H1 (cell line): Measurements from ENCODE around the gene CRYBA4. TPM values are rescaled to one million over a fixed set of nuclear protein-coding genes. Genes with fewer than 3 reads are reported as not detected.

Experiments
- CTCF ChIA-PET: fragments of 300-600 bp; sonication (Branson Sonifier 250); formaldehyde crosslinking; loops from one replicate; lab custom pipeline; 2021; ENCODE audit not compliant: partially characterized antibody; lab: Charles Lee
- POLR2A ChIA-PET: fragments of 300-600 bp; sonication (Branson Sonifier 250); formaldehyde crosslinking; loops from one replicate; lab custom pipeline; 2021; ENCODE audit warnings: inconsistent platforms; ENCODE audit not compliant: partially characterized antibody; lab: Charles Lee
- DNase-seq, 2 experiments: peaks; one replicate each; pipeline versions ENCODE4 v3.0.0 to v3.0.0-alpha.2; 2010 to 2022; ENCODE audit warnings: low spot score in 2 of 2, low read depth in 1 of 2, mixed read lengths in 1 of 2
- FAIRE-seq: peaks from 2 replicates; lab custom pipeline; 2011; peaks lifted over from hg19 to GRCh38; lab: Jason Lieb, UNC
- H2AFZ ChIP-seq: 2 replicates; pipeline ENCODE4 v1.8.1; 2012; ENCODE audit warnings: low read length, inconsistent platforms
- H2AK5ac ChIP-seq: 2 replicates; pipeline ENCODE4 v1.6.1; 2013; ENCODE audit warnings: low read depth, low read length
- H2BK120ac ChIP-seq: replicated peaks from 2 replicates; pipeline ENCODE3; 2013; ENCODE audit warnings: low read depth, low read length, inconsistent platforms
- H2BK12ac ChIP-seq: 2 replicates; pipeline ENCODE4 v1.6.1; 2013; ENCODE audit warnings: low read depth, low read length
- H2BK15ac ChIP-seq: 2 replicates; pipeline ENCODE4 v1.6.1; 2013; ENCODE audit warnings: low read length
- H2BK20ac ChIP-seq: 2 replicates; pipeline ENCODE4 v1.6.1; 2013; ENCODE audit warnings: low read length
- H2BK5ac ChIP-seq: 2 replicates; pipeline ENCODE4 v1.6.1; 2013; ENCODE audit warnings: low read depth, low read length
- H3K14ac ChIP-seq: 2 replicates; pipeline ENCODE4 v1.6.1; 2013; ENCODE audit warnings: inconsistent platforms; ENCODE audit not compliant: insufficient read length
- H3K18ac ChIP-seq: 2 replicates; pipeline ENCODE4 v1.6.1; 2013; ENCODE audit warnings: low read length; ENCODE audit errors: extremely low read depth
- H3K23ac ChIP-seq: 2 replicates; pipeline ENCODE4 v1.6.1; 2013; ENCODE audit warnings: inconsistent platforms; ENCODE audit not compliant: insufficient read length
- H3K23me2 ChIP-seq: 2 replicates; pipeline ENCODE4 v1.6.1; 2013; ENCODE audit warnings: low read depth, low read length
- H3K27ac ChIP-seq: 2 replicates; pipeline ENCODE4 v1.6.1; 2011; ENCODE audit warnings: low read depth, low read length, inconsistent platforms
- H3K27me3 ChIP-seq, 4 experiments: replicated peaks in 1 of 4; 1 replicate in 1 of 4; 2 replicates in 3 of 4; pipeline versions ENCODE4 v1.6.1 to v1.8.1; 2011 to 2013; ENCODE audit warnings: low read length in 3 of 4, mild to moderate bottlenecking in 3 of 4, inconsistent platforms in 2 of 4, mixed read lengths in 2 of 4, moderate library complexity in 1 of 4; ENCODE audit not compliant: control insufficient read depth in 3 of 4, insufficient read depth in 3 of 4; ENCODE audit errors: extremely low read depth in 1 of 4
- H3K36me3 ChIP-seq, 4 experiments: 2 replicates each; pipeline versions ENCODE4 v1.6.1 to v1.8.1; 2011 to 2013; ENCODE audit warnings: mild to moderate bottlenecking in 4 of 4, low read length in 3 of 4, moderate library complexity in 2 of 4, control low read depth in 1 of 4, inconsistent platforms in 1 of 4; ENCODE audit not compliant: insufficient read depth in 4 of 4, control insufficient read depth in 2 of 4
- H3K4ac ChIP-seq: replicated peaks from 2 replicates; pipeline ENCODE3; 2013; ENCODE audit warnings: low read length, low read depth, mixed read lengths, inconsistent platforms; ENCODE audit not compliant: insufficient read length
- H3K4me1 ChIP-seq, 4 experiments: replicated peaks in 1 of 4; 1 replicate in 1 of 4; 2 replicates in 3 of 4; pipeline versions ENCODE4 v1.6.1 to v1.8.1; 2011 to 2013; ENCODE audit warnings: low read length in 3 of 4, inconsistent platforms in 2 of 4, mixed read lengths in 1 of 4; ENCODE audit not compliant: insufficient read depth in 4 of 4, control insufficient read depth in 3 of 4
- H3K4me2 ChIP-seq, 2 experiments: 2 replicates each; pipeline versions ENCODE4 v1.6.1 to v1.8.1; 2011 to 2013; ENCODE audit warnings: low read depth in 2 of 2, low read length in 2 of 2, control low read depth in 1 of 2, inconsistent platforms in 1 of 2, mild to moderate bottlenecking in 1 of 2; ENCODE audit not compliant: insufficient read depth in 1 of 2
- H3K4me3 ChIP-seq, 4 experiments: fragments of 200-600, 300-600 bp in 1 of 4; sonication (generic), shearing (Covaris generic), sonication (Bioruptor Twin) in 1 of 4; 2 replicates each; pipeline versions ENCODE4 v1.5.1 to v1.8.1; 2011 to 2016; ENCODE audit warnings: low read length in 4 of 4, low read depth in 3 of 4, control low read depth in 2 of 4, inconsistent platforms in 2 of 4, mild to moderate bottlenecking in 2 of 4, mixed read lengths in 1 of 4, moderate library complexity in 1 of 4; ENCODE audit not compliant: insufficient read depth in 2 of 4; ENCODE audit errors: extremely low read depth in 1 of 4
- H3K56ac ChIP-seq: replicated peaks from 2 replicates; pipeline ENCODE3; 2013; ENCODE audit warnings: low read depth, mild to moderate bottlenecking, mixed read lengths, low read length, inconsistent platforms; ENCODE audit not compliant: insufficient read length
- H3K79me1 ChIP-seq: 2 replicates; pipeline ENCODE4 v1.6.1; 2013; ENCODE audit warnings: low read depth, low read length, control low read depth
- H3K79me2 ChIP-seq, 2 experiments: 2 replicates each; pipeline versions ENCODE4 v1.6.1 to v1.8.1; 2012 to 2013; ENCODE audit warnings: low read length in 2 of 2, mild to moderate bottlenecking in 2 of 2, inconsistent platforms in 1 of 2; ENCODE audit not compliant: insufficient read depth in 2 of 2, control insufficient read depth in 1 of 2
- H3K9ac ChIP-seq, 4 experiments: replicated peaks in 1 of 4; 1 replicate in 1 of 4; 2 replicates in 3 of 4; pipeline versions ENCODE4 v1.6.1 to v1.8.1; 2011 to 2013; ENCODE audit warnings: low read depth in 3 of 4, low read length in 3 of 4, control low read depth in 2 of 4, mild to moderate bottlenecking in 2 of 4, moderate library complexity in 2 of 4, inconsistent platforms in 1 of 4; ENCODE audit errors: extremely low read depth in 1 of 4
- H3K9me3 ChIP-seq, 2 experiments: 2 replicates each; pipeline versions ENCODE4 v1.6.1 to v1.8.1; 2012 to 2013; ENCODE audit warnings: mild to moderate bottlenecking in 2 of 2, moderate library complexity in 2 of 2, control low read depth in 1 of 2, inconsistent platforms in 1 of 2, low read depth in 1 of 2, low read length in 1 of 2, mixed read lengths in 1 of 2; ENCODE audit not compliant: insufficient read depth in 2 of 2
- H4K20me1 ChIP-seq, 2 experiments: replicated peaks in 1 of 2; 2 replicates each; pipeline versions ENCODE3 to v1.8.1; 2011 to 2013; ENCODE audit warnings: inconsistent platforms in 2 of 2, low read length in 2 of 2, mild to moderate bottlenecking in 1 of 2; ENCODE audit not compliant: insufficient read depth in 2 of 2, control insufficient read depth in 1 of 2
- H4K5ac ChIP-seq: 2 replicates; pipeline ENCODE4 v1.6.1; 2013; ENCODE audit warnings: low read length, low read depth, mixed read lengths, inconsistent platforms; ENCODE audit not compliant: insufficient read length
- H4K8ac ChIP-seq: 2 replicates; pipeline ENCODE4 v1.8.0; 2013; ENCODE audit warnings: mild to moderate bottlenecking, moderate library complexity, low read length, inconsistent platforms; ENCODE audit not compliant: insufficient read depth; ENCODE audit errors: extremely low read depth
- H4K91ac ChIP-seq: replicated peaks from 2 replicates; pipeline ENCODE3; 2013; ENCODE audit warnings: low read length, mixed read lengths, inconsistent platforms; ENCODE audit not compliant: insufficient read length
- BCL11A ChIP-seq, 2 experiments: IDR thresholded peaks; one replicate each; pipeline ENCODE4 v1.6.1; 2011; ENCODE audit warnings: low read depth in 2 of 2, low read length in 2 of 2, mild to moderate bottlenecking in 2 of 2
- BRCA1 ChIP-seq: IDR thresholded peaks from 2 replicates; pipeline ENCODE4 v1.6.1; 2012; ENCODE audit warnings: low read depth, low read length, improper control_type of control experiment
- RAD21 ChIP-seq, 2 experiments: IDR thresholded peaks in 1 of 2; conservative IDR thresholded peaks in 1 of 2; 2 replicates each; pipeline ENCODE4 v1.6.1; 2011; ENCODE audit warnings: low read depth in 2 of 2, low read length in 2 of 2, improper control_type of control experiment in 1 of 2, inconsistent platforms in 1 of 2, mild to moderate bottlenecking in 1 of 2, moderate library complexity in 1 of 2
- SAP30 ChIP-seq: fragments of 300-600 bp; sonication (generic); IDR thresholded peaks from 2 replicates; pipeline ENCODE4 v1.7.1; 2012; ENCODE audit warnings: low read length, moderate library complexity, mild to moderate bottlenecking, inconsistent platforms; ENCODE audit not compliant: insufficient read depth, insufficient replicate concordance
- SIN3A ChIP-seq, 2 experiments: IDR thresholded peaks in 1 of 2; conservative IDR thresholded peaks in 1 of 2; 2 replicates each; pipeline ENCODE4 v1.6.1; 2011 to 2012; ENCODE audit warnings: low read length in 2 of 2, improper control_type of control experiment in 1 of 2, low read depth in 1 of 2, mild to moderate bottlenecking in 1 of 2
- SIRT6 ChIP-seq: IDR thresholded peaks from one replicate; pipeline ENCODE4 v1.7.1; 2012; ENCODE audit warnings: low read length, inconsistent platforms
- WGBS, 2 experiments: shearing (Covaris generic) in 1 of 2; methylation state at CpG; one replicate each; pipeline versions ENCODE4 v1.1.6 to v1.1.7; 2013 to 2015; ENCODE audit warnings: low lambda C conversion rate in 2 of 2, mixed read lengths in 2 of 2, inconsistent platforms in 1 of 2, low coverage in 1 of 2, missing lambda C conversion rate in 1 of 2; ENCODE audit not compliant: insufficient replicate concordance in 2 of 2, insufficient coverage in 1 of 2, insufficient read length in 1 of 2; ENCODE audit errors: extremely low coverage in 1 of 2, missing lambda C conversion rate in 1 of 2; 5-methylcytosine and 5-hydroxymethylcytosine counted together
- polyA plus RNA-seq, 7 experiments: library from polyadenylated mRNA; depleted of rRNA in 3 of 7; stranded (reverse) in 5 of 7; unstranded in 2 of 7; fragments of >200 nt in 5 of 7; fragments of 200-250 nt in 2 of 7; gene quantifications; 1 replicate in 5 of 7; 2 replicates in 1 of 7; 4 replicates in 1 of 7; pipeline versions ENCODE4 v1.2.1 to v1.2.3, GENCODE V29; 2011 to 2013; ENCODE audit warnings: missing spikeins in 2 of 7, mixed read lengths in 2 of 7
- total RNA-seq: library from RNA; stranded (reverse); fragmentation: NEBNext Ultra II Directional; extraction: Animal tissue kit (Norgen Biotek cat#: 25700); gene quantifications from 2 replicates; pipeline ENCODE4 v1.2.1, GENCODE V29; 2021

CRYBA4 gene
- total and polyA plus RNA-seq, 2 of the 8 experiments (the other 6 are each of a cell fraction or from before 2014, with no cell fraction given), result 0.67 to 3.1 TPM

- no peak for FAIRE-seq
- Histone ChIP-seq H3K23me2 (peaks cover 5% of the 10 kb centered on the region; the same call in 1 of the 2 replicates), H3K23ac (no peak overlapping the region), H3K14ac (no peak overlapping the region), H4K91ac (no peak overlapping the region), H3K4me3 (no peak overlapping the region), H3K56ac (no peak overlapping the region), H3K27ac (no peak overlapping the region), H2BK15ac (no peak overlapping the region), H2AK5ac (no peak overlapping the region), H2BK120ac (no peak overlapping the region), H3K36me3 (0 out of 8 replicates have a peak, but pooled peaks cover 0 to 5% (median 0%) of the 10 kb centered on the region in 4 experiments), H3K4me1 (peaks cover 0 to 7% (median under 1%) of the 10 kb centered on the region in 4 experiments; a peak in 5 of 7 replicates), H3K9ac (no peak overlapping the region), H4K5ac (no peak overlapping the region), H3K79me2 (peaks cover 10 to 22% of the 10 kb centered on the region in 2 experiments; a peak in 3 of 4 replicates), H2BK5ac (no peak overlapping the region), H3K9me3 (no peaks in the 10 kb centered on the region), H3K4ac (no peak overlapping the region), H2BK20ac (no peak overlapping the region), H3K18ac (no peak overlapping the region), H2AFZ (no peak overlapping the region), H3K79me1 (peaks cover under 1% of the 10 kb centered on the region; the same call in 1 of the 2 replicates), H3K4me2 (no peak overlapping the region), H4K8ac (no peak overlapping the region), H3K27me3 (no peaks in the 10 kb centered on the region), H2BK12ac (no peak overlapping the region), H4K20me1 (peaks cover 2 to 5% of the 10 kb centered on the region in 2 experiments)
- TF ChIP-seq BCL11A (IDR thresholded peaks at IDR 0.05; ENCODE audit: low read depth in 2 of 2, low read length in 2 of 2) (no peak), SAP30 (no peak), BRCA1 (no peak), RAD21 (IDR thresholded peaks at IDR 0.05 in 1 of 2, conservative IDR thresholded peaks at IDR 0.05 in 1 of 2; ENCODE audit: low read depth in 2 of 2, low read length in 2 of 2) (no peak), SIRT6 (no peak), SIN3A (conservative IDR thresholded peaks at IDR 0.05 in 1 of 2, IDR thresholded peaks at IDR 0.05 in 1 of 2; ENCODE audit: low read depth in 1 of 2, low read length in 2 of 2) (no peak)
- CTCF ChIA-PET, result interaction anchor here (1.2 to 1.3 kb wide), 3 partner anchors 9 to 164 kb away, joined by 3 to 5 read pairs (median 3); no protein-coding TSS in a partner anchor
- WGBS, 2 experiments, result 83% methylated on average over 4 of the region's 4 CpGs; no CpG with 5 or more reads in 1 of the 2 experiments
- POLR2A ChIA-PET, result interaction anchor here (0.6 to 1.3 kb wide), 6 partner anchors 9 to 672 kb away, joined by 3 to 5 read pairs (median 3); no protein-coding TSS in a partner anchor
- DNase-seq, result no peak
Measured at GRCh38 chr22:26592421-26592891, 29.3 kb upstream of the CRYBA4 start.
